Effector CD4-positive, alpha-beta T cell (primary cell): Measurements from ENCODE around the gene USP25.
A peak's percentile ranks its signal among the peaks of the same experiment; 100 is the strongest.

Experiments
- DNase-seq: peaks from one replicate; pipeline ENCODE4 v3.0.0-alpha.2; 2020

The USP25 gene

DNA sequence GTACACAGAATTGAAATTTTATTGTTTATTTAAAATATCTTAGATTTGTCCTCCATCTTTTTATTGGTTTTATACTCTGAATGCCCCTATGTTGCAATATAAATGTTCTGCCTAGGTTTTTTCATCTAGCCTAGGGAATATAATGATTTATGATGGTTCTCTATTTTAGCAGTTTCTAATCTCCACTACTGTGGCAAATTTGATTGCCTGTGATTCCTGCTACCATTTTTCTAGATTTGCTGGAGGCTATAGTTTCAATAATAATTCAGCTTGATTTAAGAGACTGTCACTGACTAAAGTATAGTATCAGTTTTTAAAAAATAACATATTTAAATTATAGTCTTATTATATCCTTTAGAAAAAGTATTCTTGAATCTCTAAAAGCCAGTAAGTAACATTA, 90.5 kb downstream of the USP25 start:
- no peak for DNase-seq

DNA sequence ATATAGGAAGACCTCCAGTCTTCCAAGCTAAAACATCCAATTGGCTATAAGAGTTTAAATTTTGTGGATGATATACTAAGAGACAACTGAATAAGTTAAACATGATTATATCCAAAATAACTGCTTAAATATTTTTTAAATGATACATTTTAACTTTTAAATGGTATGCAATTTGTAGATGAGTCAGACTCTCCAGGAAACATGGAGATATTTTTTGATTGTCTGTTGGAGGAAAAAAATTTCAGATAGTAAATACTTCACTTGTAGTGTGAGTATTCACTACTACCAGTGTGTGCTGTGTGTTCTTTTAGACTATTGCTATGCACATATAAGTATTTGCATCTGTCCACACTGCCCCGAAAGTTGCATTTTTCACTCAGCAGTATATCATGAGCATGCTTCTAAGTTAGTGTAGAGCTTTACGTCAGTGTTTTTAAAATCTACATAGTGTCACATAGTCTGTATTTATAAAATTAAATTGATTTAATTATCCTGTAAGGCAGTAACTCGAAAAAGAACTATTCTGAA, 91.1 kb downstream of the USP25 start:
- DNase-seq = no peak

DNA sequence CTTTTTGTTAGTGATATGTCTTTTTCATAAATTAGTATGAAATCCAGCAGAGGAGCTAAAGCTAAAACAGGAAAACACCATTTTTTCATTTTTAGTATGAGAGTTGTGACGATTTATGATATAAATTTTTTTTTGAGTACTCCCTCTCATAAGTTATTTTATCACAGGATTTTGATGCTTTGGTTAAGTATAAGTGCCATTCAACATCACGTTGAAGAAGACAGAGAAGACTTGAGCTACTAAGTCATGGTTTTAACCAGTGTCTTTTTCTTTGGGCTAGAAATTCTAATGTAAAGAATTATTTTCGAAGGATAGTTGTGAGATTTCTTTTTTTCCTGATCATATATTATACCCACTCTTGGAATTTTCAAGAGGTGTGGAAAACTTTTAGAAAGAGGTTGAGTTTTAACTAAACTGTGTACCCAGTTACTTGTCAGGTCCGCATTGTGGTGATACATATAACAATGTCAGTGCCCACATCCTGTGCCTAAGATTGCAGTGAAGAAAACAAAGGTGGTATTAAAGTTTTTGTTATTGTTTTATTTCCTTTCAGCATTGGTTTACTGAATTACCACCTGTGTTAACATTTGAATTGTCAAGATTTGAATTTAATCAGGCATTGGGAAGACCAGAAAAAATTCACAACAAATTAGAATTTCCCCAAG, 93.8 kb downstream of the USP25 start:
- no peak for DNase-seq

DNA sequence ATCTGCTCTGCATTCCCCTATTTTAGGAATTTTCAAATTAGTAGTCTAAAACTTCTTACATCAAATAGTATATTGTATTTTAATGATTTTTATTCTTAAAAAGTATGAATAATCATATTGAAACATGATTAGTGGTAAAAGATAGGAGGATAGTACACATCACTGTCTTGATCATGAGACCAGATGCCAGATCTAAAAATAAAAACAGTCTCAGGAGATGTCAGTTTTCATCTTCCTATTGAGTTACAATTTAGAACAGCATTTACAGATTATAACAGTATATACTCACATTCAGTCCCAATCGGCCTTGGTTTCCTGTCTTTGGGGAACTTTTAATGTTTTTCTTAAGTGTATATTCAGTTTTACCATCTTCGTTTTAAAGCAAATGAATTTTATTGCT, 95.9 kb downstream of the USP25 start:
- no peak for DNase-seq

DNA sequence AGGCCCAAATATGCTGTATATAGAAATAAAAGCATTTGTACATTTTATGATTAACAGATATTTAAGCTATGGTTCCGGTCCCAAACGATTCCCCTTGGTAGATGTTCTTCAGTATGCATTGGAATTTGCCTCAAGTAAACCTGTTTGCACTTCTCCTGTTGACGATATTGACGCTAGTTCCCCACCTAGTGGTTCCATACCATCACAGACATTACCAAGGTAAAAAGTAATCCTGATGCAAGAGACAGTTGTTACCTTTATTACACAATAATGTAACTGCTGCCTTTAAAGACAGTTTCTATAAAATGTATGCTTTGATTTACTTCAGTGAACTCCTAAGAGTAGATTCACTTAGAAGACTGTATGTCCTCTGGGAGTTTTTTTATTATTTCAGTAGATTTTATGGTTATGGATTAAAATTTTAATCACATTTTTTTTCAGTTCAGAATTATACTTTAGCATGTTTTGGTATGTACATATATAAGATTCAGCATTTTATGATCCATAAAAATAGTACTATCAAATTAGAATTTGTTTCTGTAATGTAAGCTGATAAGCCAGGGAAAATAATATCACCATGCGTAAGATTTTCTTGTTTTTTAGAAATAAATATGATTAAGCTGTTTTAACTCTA, 96.5 kb downstream of the USP25 start:
- DNase-seq = peak; percentile 12

DNA sequence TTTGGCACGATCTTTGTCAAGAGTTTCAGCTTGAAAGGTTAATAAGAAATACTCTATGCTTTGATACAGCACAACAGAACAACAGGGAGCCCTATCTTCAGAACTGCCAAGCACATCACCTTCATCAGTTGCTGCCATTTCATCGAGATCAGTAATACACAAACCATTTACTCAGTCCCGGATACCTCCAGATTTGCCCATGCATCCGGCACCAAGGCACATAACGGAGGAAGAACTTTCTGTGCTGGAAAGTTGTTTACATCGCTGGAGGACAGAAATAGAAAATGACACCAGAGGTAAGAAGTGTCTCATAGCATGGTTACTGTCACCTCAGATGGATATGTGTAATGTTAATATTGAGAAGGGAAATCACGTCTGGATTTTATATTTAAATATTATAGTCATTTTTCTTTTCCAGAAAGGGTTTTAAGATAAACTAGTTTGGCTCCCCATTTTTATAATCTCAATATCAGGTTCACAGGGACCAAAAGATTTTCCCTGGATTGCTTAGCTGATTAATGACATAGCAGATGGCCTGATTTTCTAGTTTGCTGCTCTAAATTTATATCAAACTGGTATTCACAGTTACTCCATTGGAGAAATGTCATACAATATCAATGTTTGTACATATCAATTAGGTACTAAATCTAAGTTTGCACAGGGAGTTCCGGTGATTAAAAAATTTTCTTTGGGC, 97.3 kb downstream of the USP25 start:
- DNase-seq = no peak

DNA sequence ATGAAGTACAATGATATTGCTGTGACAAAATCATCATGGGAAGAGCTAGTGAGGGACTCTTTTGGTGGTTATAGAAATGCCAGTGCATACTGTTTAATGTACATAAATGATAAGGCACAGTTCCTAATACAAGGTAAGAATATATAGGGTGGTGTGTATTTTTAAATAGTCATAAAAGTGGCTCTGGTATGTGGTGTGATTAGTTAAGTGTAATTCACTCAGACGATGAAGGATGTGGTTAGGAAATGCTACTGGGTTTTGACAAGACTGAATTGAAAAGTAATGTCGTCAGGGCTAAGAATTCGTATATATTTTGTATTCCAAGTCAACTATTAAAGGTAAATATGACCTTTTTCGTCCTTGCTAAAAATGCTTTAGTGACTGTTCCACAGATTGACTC, 101.7 kb downstream of the USP25 start:
- DNase-seq = no peak

DNA sequence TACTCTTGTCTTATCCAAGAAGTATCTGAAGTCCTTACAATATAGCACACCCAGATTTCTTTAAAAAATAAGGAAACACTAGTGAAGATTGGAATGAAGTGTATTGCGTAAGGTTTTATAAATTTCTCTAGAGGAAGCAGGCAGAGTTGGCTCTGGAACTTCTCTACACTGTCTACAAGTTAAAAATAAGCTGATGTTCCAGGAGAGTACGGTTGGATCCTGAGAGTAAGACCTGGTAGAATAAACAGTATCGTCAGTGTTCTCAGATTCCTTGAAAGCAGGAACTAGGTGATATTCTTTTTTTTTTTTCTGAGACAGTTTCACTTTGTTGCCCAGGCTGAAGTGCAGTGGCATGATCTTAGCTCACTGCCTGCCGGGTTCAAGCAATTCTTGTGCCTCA, 107.9 kb downstream of the USP25 start:
- no peak for DNase-seq

DNA sequence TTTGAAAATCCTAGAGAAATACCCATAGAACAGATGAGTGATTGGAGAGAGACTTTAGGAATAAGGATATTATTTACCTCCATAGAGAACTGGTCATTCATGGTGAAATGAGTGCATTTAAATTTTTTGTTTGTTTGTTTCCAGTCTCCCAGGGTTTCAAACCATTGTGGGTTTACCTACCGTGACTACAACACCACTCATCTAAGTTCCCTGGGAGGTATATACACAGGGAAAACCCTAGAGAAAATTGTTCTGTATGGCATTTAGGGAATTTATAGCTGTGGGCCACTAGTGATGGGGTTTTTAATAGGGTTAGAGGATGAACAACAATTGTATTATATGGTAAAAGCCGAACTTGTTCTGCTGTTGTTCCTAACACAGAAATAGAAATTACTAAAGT, 109.2 kb downstream of the USP25 start:
- DNase-seq = no peak

DNA sequence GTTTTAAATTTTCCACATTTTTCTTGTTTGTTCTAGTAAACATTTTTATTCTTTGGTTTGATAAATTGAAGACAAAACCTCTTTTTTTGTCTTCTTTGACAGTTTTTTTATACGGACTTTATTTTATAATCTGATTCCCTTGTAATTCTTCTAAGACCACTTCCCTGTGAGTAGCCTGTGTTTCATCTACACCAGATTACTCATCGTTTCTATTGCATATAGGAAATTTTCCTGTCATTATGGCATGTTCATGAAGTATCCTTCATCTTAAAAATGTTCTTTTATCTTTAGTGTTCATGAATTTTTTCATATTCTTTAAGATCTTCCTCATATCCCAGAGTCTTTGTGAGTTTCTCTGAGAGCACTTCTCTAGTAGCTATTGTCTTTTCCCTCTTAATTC, 109.8 kb downstream of the USP25 start:
- no peak for DNase-seq

DNA sequence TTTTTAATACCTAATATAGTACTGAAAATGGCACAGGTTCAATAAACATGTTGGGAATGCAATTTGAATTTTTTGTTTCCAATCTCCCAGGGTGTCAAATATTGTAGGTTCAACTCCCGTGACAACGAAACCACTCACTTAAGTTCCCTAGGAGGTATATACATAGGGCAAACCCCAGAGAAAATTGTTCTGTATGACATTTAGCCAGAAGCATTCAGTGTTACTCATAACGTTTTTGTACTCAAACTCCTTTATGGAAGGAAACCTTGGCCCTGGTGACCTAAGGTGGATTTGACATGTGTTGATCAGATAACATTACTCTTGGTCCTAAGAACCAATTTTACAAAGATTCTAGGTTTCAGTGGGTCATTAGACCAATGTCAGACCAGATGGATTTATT, 110.6 kb downstream of the USP25 start:
- DNase-seq = no peak

DNA sequence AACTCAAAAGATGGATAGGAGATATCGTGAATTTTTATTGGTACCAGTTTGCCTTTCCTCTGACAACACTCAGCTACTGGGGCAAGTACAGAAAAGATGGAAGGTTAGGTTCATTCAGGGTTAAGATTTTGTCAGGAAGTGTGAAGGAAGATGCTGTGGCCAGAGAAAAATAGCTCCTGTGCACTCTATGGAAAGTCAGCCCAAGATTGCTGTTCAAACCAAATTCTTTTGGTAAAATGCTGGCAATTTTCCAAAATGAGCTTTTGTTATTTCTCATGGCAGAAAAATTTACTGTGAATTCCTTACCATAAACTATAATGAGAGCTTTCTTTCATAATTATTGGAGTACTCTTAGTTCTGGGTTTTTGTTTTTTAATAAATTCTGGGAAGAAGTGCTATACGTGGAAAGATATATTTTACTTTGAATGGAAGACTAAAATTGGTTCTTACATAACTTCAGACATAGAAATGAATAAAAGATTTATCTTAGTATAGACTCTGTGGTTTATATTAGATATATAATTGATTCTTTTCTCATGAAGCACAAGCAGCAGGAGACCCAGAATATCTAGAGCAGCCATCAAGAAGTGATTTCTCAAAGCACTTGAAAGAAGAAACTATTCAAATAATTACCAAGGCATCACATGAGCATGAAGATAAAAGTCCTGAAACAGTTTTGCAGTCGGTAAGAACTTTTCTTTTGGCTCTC, 112.2 kb downstream of the USP25 start:
- DNase-seq = no peak

DNA sequence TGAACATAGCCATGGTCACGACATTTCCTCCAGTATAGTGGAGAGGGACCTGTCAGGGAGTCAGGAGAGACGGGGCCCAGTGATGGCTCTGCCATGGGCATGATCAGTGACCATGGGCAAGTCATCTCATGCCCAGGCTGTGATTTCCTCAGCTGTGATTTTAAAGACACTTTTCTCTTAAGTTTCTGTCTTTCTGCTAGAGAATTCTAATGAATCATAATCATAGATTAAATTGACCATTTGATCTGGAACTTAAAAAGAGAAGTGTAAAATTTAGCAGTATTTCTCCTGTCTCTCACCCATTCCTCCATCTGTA, 112.7 kb downstream of the USP25 start:
- DNase-seq = no peak

DNA sequence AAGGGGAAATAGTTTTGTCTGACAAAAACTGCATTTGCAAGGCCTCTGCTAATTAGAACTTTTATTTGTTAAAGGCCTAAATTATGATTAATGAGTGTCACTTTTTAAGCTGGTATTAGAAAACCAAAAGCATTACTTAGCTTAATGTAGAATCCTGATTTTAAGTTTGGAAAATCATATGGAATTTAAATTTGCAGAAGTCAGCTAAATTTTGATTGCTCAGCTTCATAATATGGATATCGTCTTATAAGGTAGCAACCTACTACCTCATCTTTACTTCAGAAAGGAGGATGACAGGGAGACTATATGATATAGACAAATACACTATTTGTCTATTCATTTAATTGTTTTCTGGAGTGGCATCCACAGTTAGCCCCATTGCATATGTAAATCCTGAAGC, 114.0 kb downstream of the USP25 start:
- no peak for DNase-seq

DNA sequence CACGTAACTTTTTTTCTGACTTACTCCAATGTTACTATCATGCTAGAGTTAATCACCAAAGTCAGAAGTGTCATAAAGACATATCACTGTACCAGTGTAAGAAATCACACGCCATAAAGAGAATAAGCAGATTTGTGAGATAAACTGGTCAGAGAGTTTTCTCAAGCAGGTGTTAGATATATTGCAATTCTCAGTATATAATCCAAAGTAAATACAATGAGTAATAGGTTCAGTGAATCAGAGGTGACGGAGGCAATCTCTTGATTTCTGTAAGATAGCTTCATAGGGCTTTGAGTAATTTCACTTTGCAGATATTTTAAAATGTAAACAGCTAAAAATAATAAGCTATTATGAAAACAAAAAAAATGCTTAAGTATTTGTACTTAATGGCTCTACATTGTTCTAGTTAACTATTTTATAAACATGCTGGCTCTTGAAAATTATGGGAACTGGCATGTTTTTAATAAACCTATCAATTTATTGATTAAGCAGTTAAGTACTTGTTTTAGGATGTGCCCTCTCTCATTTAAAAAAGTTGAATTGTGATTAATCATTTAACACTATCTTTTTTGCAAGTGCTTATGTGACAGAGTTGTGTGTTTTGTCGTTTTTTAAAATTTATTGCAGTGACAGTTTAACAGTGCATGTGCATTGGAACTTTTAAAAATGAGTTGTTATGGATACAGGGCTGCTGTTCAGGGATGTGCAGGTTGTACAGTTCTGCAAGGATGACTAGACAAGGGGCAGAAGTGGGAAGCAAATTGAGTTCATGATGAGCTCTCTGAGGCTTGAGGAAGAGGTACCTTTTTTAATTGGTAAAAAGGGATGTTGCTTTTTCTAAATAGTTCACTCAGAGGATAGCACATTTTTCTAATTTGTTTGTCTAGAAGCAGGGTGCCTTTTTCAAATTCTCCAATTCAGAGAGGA, 119.1 kb downstream of the USP25 start:
- DNase-seq = no peak

DNA sequence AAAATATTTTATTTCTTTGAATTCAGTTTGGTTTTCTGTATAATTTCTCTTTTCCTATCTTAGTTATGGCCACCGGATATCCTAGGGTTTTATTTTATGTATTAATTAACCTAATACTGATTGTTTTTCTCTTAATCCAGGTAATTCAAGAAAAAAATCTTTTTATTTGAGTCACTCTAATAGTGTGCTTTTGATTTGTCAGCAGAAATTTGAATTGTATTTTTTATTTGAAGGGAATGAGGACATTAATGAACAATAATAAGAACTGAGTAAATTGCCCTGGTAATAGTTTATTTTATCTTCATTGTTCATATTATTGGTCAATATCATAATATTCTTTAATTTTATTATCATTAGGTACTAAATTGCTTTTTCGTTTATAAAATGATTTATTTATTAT, 120.1 kb downstream of the USP25 start:
- DNase-seq = no peak

DNA sequence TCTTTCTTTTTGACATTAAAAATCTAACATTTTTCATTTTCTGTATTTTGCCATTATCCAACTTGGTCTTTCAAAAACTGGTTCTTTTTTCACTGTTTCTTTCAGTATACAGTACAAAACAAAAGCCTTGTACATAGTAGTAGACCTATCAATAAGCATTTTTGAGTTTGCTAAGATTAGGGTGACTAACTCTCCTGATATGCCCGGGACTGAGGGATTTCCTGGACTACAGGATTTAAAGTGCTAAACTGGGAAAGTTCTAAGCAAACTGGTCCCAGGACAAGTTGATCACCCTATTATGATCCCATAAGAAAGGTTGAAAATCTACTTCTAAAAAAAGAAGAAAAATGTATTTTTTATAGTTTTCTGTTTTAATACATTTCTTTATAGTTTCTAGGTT, 120.9 kb downstream of the USP25 start:
- DNase-seq = no peak

DNA sequence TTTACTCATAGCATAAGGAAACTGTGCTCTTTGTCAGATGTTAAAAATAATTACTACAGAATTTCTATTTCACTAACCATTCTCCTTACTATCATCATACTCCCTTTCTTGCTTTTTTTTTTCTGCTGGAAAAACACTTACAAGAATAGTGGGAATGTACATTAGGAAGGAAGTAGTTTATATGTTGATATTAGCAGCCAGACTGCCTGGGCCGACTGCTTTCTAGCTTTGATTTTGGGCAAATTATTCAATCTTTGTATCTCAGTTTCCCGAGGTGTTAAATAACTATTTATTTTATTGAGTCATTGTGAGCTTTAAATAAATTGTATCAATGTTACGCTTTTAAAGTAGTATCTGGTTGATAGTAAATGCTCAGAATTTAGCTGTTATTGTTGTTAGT, 122.4 kb downstream of the USP25 start:
- no peak for DNase-seq

DNA sequence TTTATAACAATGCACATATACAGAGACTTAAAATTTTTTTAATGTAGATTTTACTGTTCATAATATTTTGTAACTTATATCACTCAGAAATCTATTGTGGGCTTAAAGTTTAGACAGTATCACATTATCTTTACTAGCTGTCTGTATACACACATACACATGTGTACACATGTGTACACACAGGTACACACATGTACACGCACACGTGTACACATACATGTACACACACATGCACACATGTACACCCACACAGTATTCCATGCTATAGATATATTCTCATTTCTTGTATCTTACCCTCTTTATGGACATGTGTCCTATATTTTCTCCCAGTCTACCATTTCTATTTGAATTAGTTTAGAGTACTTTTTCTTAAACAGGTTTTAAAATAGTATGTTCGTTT, 123.3 kb downstream of the USP25 start:
- DNase-seq = no peak

DNA sequence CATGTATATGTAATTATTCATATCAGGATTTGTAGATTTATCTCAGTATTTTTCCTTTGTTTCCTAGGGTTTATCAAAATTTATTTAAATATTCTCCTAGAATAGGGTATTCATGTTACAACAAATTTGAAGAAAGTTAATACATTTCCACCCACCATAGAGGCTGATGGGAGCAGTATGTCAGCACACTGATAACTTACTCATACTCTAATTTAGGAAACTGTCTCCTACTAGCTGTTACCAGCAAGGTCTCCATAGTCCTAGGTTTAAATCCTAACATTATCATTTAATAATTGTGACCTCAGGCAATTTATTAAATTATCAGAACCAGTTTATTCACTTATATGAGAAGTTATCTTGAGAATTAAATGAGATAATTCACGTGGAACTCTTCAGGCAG, 127.0 kb downstream of the USP25 start:
- no peak for DNase-seq

DNA sequence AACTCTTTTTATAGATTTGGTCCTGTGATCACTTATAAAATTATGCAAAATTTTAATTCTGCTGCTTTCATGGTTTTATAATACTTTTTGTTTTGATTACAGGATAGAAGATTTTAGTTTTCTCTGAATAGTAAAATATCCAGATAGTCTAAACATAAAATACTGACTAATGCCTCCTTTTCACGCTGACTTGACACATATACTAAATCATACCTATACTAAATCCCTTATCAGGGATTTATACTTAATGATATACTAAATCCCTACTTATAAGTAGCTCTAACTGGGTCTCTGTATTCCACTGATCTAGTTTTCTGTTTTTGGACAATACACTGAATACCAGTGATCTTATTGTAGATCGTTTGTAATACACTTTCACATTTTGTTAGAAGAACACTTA, 128.0 kb downstream of the USP25 start:
- no peak for DNase-seq

DNA sequence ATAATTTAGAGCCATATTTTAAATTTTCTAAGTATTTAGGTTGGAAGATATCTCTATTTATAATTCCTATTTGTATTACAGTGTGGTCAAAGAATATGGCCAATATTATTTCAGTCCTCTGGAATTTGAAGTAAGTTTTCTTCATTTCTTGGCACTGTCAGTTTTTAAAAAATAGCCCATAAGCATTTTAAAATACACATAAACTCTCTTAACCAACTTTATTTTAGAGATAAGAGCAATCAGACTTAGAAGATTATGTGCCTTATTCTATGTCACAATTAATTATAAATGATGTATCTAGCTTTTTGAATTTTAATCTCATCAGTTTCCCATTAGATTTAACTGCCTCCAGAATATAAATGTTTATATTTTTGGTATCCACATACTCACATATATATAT, 130.8 kb downstream of the USP25 start:
- no peak for DNase-seq

DNA sequence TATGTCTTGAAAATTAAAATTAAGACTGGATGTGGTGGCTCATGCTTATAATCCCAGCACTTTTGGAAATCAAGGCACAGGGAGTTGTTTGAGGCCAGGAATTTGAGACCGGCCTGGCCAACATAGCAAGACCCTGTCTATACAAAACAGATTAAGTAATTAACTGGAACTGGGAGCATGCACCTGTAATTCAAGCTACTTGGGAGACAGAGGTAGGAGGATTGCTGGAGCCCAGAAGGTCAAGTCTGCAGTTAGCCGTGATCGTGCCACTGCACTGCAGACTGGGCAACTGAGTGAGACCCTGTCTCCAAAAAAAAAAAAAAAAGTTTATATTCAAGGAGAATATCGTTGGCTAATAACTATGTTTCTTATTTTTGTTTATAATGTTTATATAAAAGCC, 139.2 kb downstream of the USP25 start:
- no peak for DNase-seq
